HCT116 (cell line): ENCODE results near the gene THRA. TPM values are rescaled to one million over a fixed set of nuclear protein-coding genes. Genes with fewer than 3 reads are reported as not detected.
A peak's percentile ranks its signal among the peaks of the same experiment; 100 is the strongest.

Source experiments
- ATAC-seq: fragments of 200-7000 bp; cut with Tn5 transposase; 2 replicates; pipeline ENCODE4 v1.9.1; 2020; ENCODE audit warnings: mild to moderate bottlenecking, moderate library complexity
- BruUV-seq: library from RNA; stranded (reverse); fragments of 400-500 nt; replicated peaks from 2 replicates; lab custom pipeline; 2021; lab: Mats Ljungman, UMichigan
- CTCF ChIA-PET: fragments of 300-600 bp; sonication (Branson Sonifier 250); formaldehyde crosslinking; loops from one replicate; lab custom pipeline; 2021; ENCODE audit warnings: antibody characterized with exemption; lab: Charles Lee
- POLR2A ChIA-PET: fragments of 300-600, 350-600 bp; sonication (Branson Sonifier 250); formaldehyde crosslinking; loops from one replicate; lab custom pipeline; 2021; ENCODE audit warnings: antibody characterized with exemption; lab: Charles Lee
- RAD21 ChIA-PET, 2 experiments: fragments of 300-600 bp; sonication (Branson Sonifier 250); formaldehyde crosslinking; loops; one replicate each; lab custom pipeline; 2023; ENCODE audit warnings: low total read pairs in 2 of 2; ENCODE audit not compliant: uncharacterized antibody in 2 of 2, unreplicated experiment in 2 of 2, low non-redundant PET in 1 of 2; lab: Charles Lee
- DNase-seq: peaks from one replicate; pipeline ENCODE4 v3.0.0-alpha.2; 2010; ENCODE audit warnings: low read depth, low spot score
- H2AFZ ChIP-seq: fragments of 200-600 bp; shearing (Covaris generic), sonication (generic); 2 replicates; pipeline ENCODE4 v1.6.1; 2017; ENCODE audit warnings: low read depth, mixed run types, mixed read lengths, antibody characterized with exemption, low read length; ENCODE audit not compliant: poor library complexity, severe bottlenecking
- H3K27ac ChIP-seq: 2 replicates; pipeline ENCODE4 v1.5.1; 2012; ENCODE audit warnings: low read depth, low read length
- H3K27me3 ChIP-seq: fragments of 200-600 bp; sonication (generic); 2 replicates; pipeline ENCODE4 v1.6.1; 2016; ENCODE audit warnings: mixed run types, low read length, mixed read lengths; ENCODE audit not compliant: insufficient read depth
- H3K36me3 ChIP-seq, 2 experiments: fragments of 200-500 bp in 1 of 2; fragments of 200-600 bp in 1 of 2; sonication (Bioruptor generic) in 1 of 2; sonication (generic) in 1 of 2; 2 replicates each; pipeline versions ENCODE4 v1.5.1 to v1.6.1; 2014 to 2016; ENCODE audit warnings: low read length in 2 of 2, inconsistent platforms in 1 of 2, mixed read lengths in 1 of 2, mixed run types in 1 of 2; ENCODE audit not compliant: insufficient read depth in 2 of 2, control insufficient read depth in 1 of 2
- H3K4me1 ChIP-seq, 2 experiments: fragments of 200-600 bp in 1 of 2; sonication (generic) in 1 of 2; 2 replicates each; pipeline versions ENCODE4 v1.5.1 to v1.6.1; 2012 to 2017; ENCODE audit warnings: low read length in 2 of 2, inconsistent platforms in 1 of 2, mild to moderate bottlenecking in 1 of 2, mixed read lengths in 1 of 2, mixed run types in 1 of 2, moderate library complexity in 1 of 2; ENCODE audit not compliant: insufficient read depth in 2 of 2, control insufficient read depth in 1 of 2
- H3K4me2 ChIP-seq: fragments of 200-600 bp; sonication (generic); 2 replicates; pipeline ENCODE4 v1.6.1; 2017; ENCODE audit warnings: mixed run types, low read length, mixed read lengths
- H3K4me3 ChIP-seq, 2 experiments: fragments of 200-600 bp in 1 of 2; sonication (generic) in 1 of 2; replicated peaks in 1 of 2; 2 replicates each; pipeline ENCODE4 v1.5.1; 2011 to 2016; ENCODE audit warnings: low read length in 2 of 2, control low read depth in 1 of 2, low read depth in 1 of 2, mild to moderate bottlenecking in 1 of 2, mixed read lengths in 1 of 2, mixed run types in 1 of 2
- H3K79me2 ChIP-seq: fragments of 200-600 bp; sonication (generic); 2 replicates; pipeline ENCODE4 v1.6.1; 2017; ENCODE audit warnings: mild to moderate bottlenecking, mixed run types, low read length, moderate library complexity, mixed read lengths; ENCODE audit not compliant: insufficient read depth
- H3K9ac ChIP-seq: fragments of 200-600 bp; sonication (generic); 2 replicates; pipeline ENCODE4 v1.6.1; 2016; ENCODE audit warnings: low read length, mixed read lengths
- H3K9me2 ChIP-seq: fragments of 200-600 bp; sonication (generic), shearing (Covaris generic); 2 replicates; pipeline ENCODE4 v1.6.1; 2017; ENCODE audit warnings: mixed run types, mild to moderate bottlenecking, moderate library complexity; ENCODE audit not compliant: insufficient read depth
- H3K9me3 ChIP-seq, 2 experiments: fragments of 200-500 bp in 1 of 2; fragments of 200-600 bp in 1 of 2; sonication (Bioruptor generic) in 1 of 2; sonication (generic) in 1 of 2; 2 replicates each; pipeline ENCODE4 v1.6.1; 2014 to 2017; ENCODE audit warnings: low read length in 2 of 2, mixed read lengths in 2 of 2, inconsistent platforms in 1 of 2, low read depth in 1 of 2, mild to moderate bottlenecking in 1 of 2, mixed run types in 1 of 2, moderate library complexity in 1 of 2; ENCODE audit not compliant: control insufficient read depth in 1 of 2, insufficient read depth in 1 of 2
- H4K20me1 ChIP-seq: fragments of 200-600 bp; sonication (generic), shearing (Covaris generic); 2 replicates; pipeline ENCODE4 v1.6.1; 2017; ENCODE audit warnings: mixed run types, mild to moderate bottlenecking, moderate library complexity; ENCODE audit not compliant: insufficient read depth
- CBX3 ChIP-seq: IDR thresholded peaks from 2 replicates; pipeline ENCODE4 v1.6.1; 2012; ENCODE audit warnings: low read depth
- CTCF ChIP-seq, 3 experiments: fragments of 200-600 bp in 1 of 3; sonication (generic) in 1 of 3; IDR thresholded peaks in 2 of 3; conservative IDR thresholded peaks in 1 of 3; 2 replicates each; pipeline ENCODE4 v1.5.1; 2012 to 2017; ENCODE audit warnings: low read depth in 2 of 3, low read length in 2 of 3, antibody characterized with exemption in 1 of 3, borderline replicate concordance in 1 of 3, control low read depth in 1 of 3, mild to moderate bottlenecking in 1 of 3, mixed read lengths in 1 of 3, mixed run types in 1 of 3, moderate library complexity in 1 of 3; ENCODE audit not compliant: insufficient read depth in 1 of 3
- ELF1 ChIP-seq: IDR thresholded peaks from 2 replicates; pipeline ENCODE4 v1.6.1; 2012; ENCODE audit warnings: low read depth, borderline replicate concordance
- EZH2phosphoT487 ChIP-seq: fragments of 200-600 bp; IDR thresholded peaks from 2 replicates; pipeline ENCODE4 v1.6.1; 2018; ENCODE audit warnings: antibody characterized with exemption, borderline replicate concordance
- FOSL1 ChIP-seq: IDR thresholded peaks from 2 replicates; pipeline ENCODE4 v1.6.1; 2012; ENCODE audit warnings: low read depth
- JUND ChIP-seq: IDR thresholded peaks from 2 replicates; pipeline ENCODE4 v1.6.1; 2012
- POLR2A ChIP-seq: IDR thresholded peaks from 2 replicates; pipeline ENCODE4 v1.7.0; 2011; ENCODE audit warnings: borderline replicate concordance; ENCODE audit not compliant: insufficient read depth, insufficient read length; ENCODE audit errors: extremely low read depth
- POLR2AphosphoS5 ChIP-seq: IDR thresholded peaks from 2 replicates; pipeline ENCODE4 v1.6.1; 2011; ENCODE audit warnings: mild to moderate bottlenecking, low read depth, low read length, moderate library complexity
- SIN3A ChIP-seq: IDR thresholded peaks from 2 replicates; pipeline ENCODE4 v1.6.1; 2012; ENCODE audit warnings: low read depth
- SP1 ChIP-seq: IDR thresholded peaks from 2 replicates; pipeline ENCODE4 v1.6.1; 2012; ENCODE audit warnings: low read depth
- YY1 ChIP-seq: IDR thresholded peaks from 2 replicates; pipeline ENCODE4 v1.6.1; 2011; ENCODE audit warnings: low read length, low read depth, moderate library complexity, mild to moderate bottlenecking; ENCODE audit not compliant: insufficient replicate concordance; ENCODE audit errors: extremely low read depth
- ZNF274 ChIP-seq: fragments of 200-500 bp; sonication (Bioruptor generic); IDR thresholded peaks from 2 replicates; pipeline ENCODE4 v1.6.1; 2014; ENCODE audit warnings: mild to moderate bottlenecking, low read depth, low read length, inconsistent platforms
- intact Hi-C: fragments of 100-400 bp; cut with micrococcal nuclease; formaldehyde crosslinking; loops from 2 replicates; pipeline ENCODE4 v1.10.0; 2022
- total RNA-seq: library from RNA; stranded (reverse); gene quantifications from one replicate; pipeline ENCODE4 v1.2.1, GENCODE V29; 2021; ENCODE audit not compliant: unreplicated experiment
- TF ChIP-seq, protein P1 (sequence below): IDR thresholded peaks from 2 replicates; pipeline ENCODE4 v1.6.1; 2011; ENCODE audit warnings: mild to moderate bottlenecking, low read length, moderate library complexity; ENCODE audit not compliant: insufficient replicate concordance; ENCODE audit errors: extremely low read depth
- TF ChIP-seq, protein P2 (sequence below): IDR thresholded peaks from 2 replicates; pipeline ENCODE4 v1.6.1; 2012

Gene THRA
- total RNA-seq, 1 experiment from 2014 or later, result 23.3 TPM

DNA sequence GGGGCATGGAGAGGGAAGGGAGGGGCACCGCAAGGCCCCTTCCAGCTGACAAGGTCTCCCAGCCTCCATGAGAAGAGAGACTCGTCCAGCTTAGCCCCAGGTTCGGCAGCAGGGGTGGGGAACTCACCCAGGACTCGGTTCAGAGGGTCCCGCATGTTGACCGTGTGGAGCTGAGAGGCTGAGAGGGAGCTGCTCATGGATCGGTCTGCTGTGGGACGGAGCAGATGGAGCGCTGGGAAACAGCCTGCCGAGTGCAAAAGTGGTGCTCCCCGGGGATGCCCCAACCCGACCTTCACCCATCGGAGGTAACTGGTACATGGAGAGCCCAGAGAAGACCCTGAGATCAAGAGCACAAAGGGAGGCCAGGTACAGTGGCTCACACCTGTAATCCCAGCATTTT lies 42.6 kb upstream of the THRA start (continued):
- TF ChIP-seq POLR2AphosphoS5 (no peak), CTCF (IDR thresholded peaks at IDR 0.05 in 2 of 3, conservative IDR thresholded peaks at IDR 0.05 in 1 of 3; ENCODE audit: borderline replicate concordance in 1 of 3, insufficient read depth in 1 of 3, low read depth in 2 of 3, low read length in 2 of 3) (no peak), ELF1 (no peak), CBX3 (no peak), SIN3A (no peak), ZNF274 (no peak), YY1 (no peak)
- TF ChIP-seq, protein P1, sequence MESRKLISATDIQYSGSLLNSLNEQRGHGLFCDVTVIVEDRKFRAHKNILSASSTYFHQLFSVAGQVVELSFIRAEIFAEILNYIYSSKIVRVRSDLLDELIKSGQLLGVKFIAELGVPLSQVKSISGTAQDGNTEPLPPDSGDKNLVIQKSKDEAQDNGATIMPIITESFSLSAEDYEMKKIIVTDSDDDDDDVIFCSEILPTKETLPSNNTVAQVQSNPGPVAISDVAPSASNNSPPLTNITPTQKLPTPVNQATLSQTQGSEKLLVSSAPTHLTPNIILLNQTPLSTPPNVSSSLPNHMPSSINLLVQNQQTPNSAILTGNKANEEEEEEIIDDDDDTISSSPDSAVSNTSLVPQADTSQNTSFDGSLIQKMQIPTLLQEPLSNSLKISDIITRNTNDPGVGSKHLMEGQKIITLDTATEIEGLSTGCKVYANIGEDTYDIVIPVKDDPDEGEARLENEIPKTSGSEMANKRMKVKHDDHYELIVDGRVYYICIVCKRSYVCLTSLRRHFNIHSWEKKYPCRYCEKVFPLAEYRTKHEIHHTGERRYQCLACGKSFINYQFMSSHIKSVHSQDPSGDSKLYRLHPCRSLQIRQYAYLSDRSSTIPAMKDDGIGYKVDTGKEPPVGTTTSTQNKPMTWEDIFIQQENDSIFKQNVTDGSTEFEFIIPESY, result no peak

GRCh38 chr17:40021451-40021971 lies 41.3 kb upstream of the THRA start:
- H3K27me3 ChIP-seq, result no peaks in the 10 kb centered on the region
- no peak overlapping the region for H3K9ac ChIP-seq
- no peaks in the 10 kb centered on the region for H4K20me1 ChIP-seq
- H3K9me3 ChIP-seq, result no peaks in the 10 kb centered on the region
- ChIA-PET POLR2A (no interaction called here), RAD21 (no interaction called here), CTCF (no interaction called here)
- peak; percentile 39; the same call in 1 of the 2 replicates for ATAC-seq
- H3K79me2 ChIP-seq, result no peaks in the 10 kb centered on the region
- H3K36me3 ChIP-seq, result peaks cover 13 to 36% of the 10 kb centered on the region in 2 experiments; a peak in 3 of 4 replicates
- no peak overlapping the region for H3K4me3 ChIP-seq
- no peak overlapping the region for H3K27ac ChIP-seq
- intact Hi-C loops, result no loop called here
- H3K4me2 ChIP-seq, result no peak overlapping the region
- BruUV-seq, result no TSS peak
- no peak for DNase-seq
- peaks cover 2 to 15% of the 10 kb centered on the region in 2 experiments; a peak in 2 of 4 replicates for H3K4me1 ChIP-seq
- no peak overlapping the region for H2AFZ ChIP-seq
- no peaks in the 10 kb centered on the region for H3K9me2 ChIP-seq
- TF ChIP-seq POLR2A (no peak), EZH2phosphoT487 (no peak), POLR2AphosphoS5 (no peak), ZNF274 (no peak), CTCF (IDR thresholded peaks at IDR 0.05 in 2 of 3, conservative IDR thresholded peaks at IDR 0.05 in 1 of 3; ENCODE audit: borderline replicate concordance in 1 of 3, insufficient read depth in 1 of 3, low read depth in 2 of 3, low read length in 2 of 3) (no peak), JUND (no peak), CBX3 (no peak), ELF1 (no peak), SP1 (no peak), FOSL1 (no peak), SIN3A (no peak), YY1 (no peak)
- TF ChIP-seq, protein P1, result no peak
- TF ChIP-seq, protein P2, sequence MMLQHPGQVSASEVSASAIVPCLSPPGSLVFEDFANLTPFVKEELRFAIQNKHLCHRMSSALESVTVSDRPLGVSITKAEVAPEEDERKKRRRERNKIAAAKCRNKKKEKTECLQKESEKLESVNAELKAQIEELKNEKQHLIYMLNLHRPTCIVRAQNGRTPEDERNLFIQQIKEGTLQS, result no peak
